NT2/D1 (cell line): ENCODE data around the gene NETO2.

Experiments used
- YY1 ChIP-seq: IDR thresholded peaks from 2 replicates; pipeline ENCODE4 v1.6.1; 2011; ENCODE audit not compliant: insufficient read length, insufficient read depth
- ZNF274 ChIP-seq: IDR thresholded peaks from 2 replicates; pipeline ENCODE4 v1.6.1; 2011; ENCODE audit warnings: mild to moderate bottlenecking, low read depth, low read length

DNA sequence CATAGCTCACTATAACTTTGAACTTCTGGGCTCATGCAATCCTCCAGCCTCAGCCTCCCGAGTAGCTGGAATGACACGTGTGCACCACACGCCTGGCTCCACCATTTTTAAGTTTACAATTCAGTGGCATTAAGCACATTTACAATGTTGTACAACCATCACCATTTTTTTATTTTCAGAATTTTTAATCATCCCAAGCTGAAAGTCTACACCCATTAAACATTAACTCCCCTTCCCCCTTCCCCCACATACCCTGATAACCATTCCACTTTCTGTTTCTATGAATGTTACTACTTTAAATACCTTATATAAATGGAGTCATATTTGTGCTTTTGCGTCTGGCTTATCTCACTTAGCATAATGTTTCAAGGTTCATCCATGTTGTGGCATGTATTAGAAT lies 18.0 kb downstream of the NETO2 start:
- TF ChIP-seq YY1 (no peak), ZNF274 (no peak)
